ENCODE results near the gene RPLP2. TPM values are rescaled to one million over a fixed set of nuclear protein-coding genes. Genes with fewer than 3 reads are reported as not detected.

RPLP2 gene
- total and polyA plus RNA-seq, 2 donors (not counting 1 experiment from before 2014, with no cell fraction given), result 525 to 3,947 TPM

GRCh38 chr11:763073-763463, 46.7 kb upstream of the RPLP2 start:
- DNase-seq, result no peak
- POLR2A ChIA-PET, result interaction anchor here (0.5 to 0.7 kb wide), 3 partner anchors 20 to 208 kb away, joined by 3 to 4 read pairs (median 4); no protein-coding TSS in a partner anchor
- Histone ChIP-seq H3K9ac (ENCODE audit: low read length) (no peak overlapping the region), H3K27ac (ENCODE audit: low read length in 2 of 2) (no peak overlapping the region), H3K4me1 (ENCODE audit: control insufficient read depth in 2 of 2, insufficient read depth in 2 of 2, low read length in 2 of 2) (no peaks in the 10 kb centered on the region), H3K27me3 (replicated peaks in 1 of 4; ENCODE audit: control extremely low read depth in 1 of 4, control insufficient read depth in 3 of 4, insufficient read depth in 4 of 4, low read length in 3 of 4) (no peaks in the 10 kb centered on the region), H3K4me3 (ENCODE audit: control extremely low read depth in 1 of 5, extremely low read depth in 1 of 5, insufficient read depth in 1 of 5, low read depth in 2 of 5, low read length in 4 of 5) (no peak overlapping the region), H2AFZ (ENCODE audit: insufficient read depth, low read depth, low read length, poor library complexity, severe bottlenecking) (no peak overlapping the region), H3K4me2 (replicated peaks; ENCODE audit: low read depth, low read length, poor library complexity, severe bottlenecking) (no peak overlapping the region), H4K20me1 (ENCODE audit: control insufficient read depth, insufficient read depth, low read length, poor library complexity, severe bottlenecking) (peaks cover 17% of the 10 kb centered on the region), H3K9me3 (ENCODE audit: control extremely low read depth in 1 of 3, control insufficient read depth in 2 of 3, insufficient read depth in 1 of 3, low read length in 2 of 3) (no peaks in the 10 kb centered on the region), H3K36me3 (replicated peaks in 1 of 2; ENCODE audit: control extremely low read depth in 1 of 2, control insufficient read depth in 1 of 2, extremely low read depth in 1 of 2, insufficient read depth in 2 of 2, low read length in 1 of 2) (peaks cover 4 to 53% of the 10 kb centered on the region in 2 experiments), H3K79me2 (ENCODE audit: control insufficient read depth, insufficient read depth, low read length) (no peaks in the 10 kb centered on the region)
- Mint-ChIP-seq H3K27ac (no peak overlapping the region), H3K4me3 (no peak overlapping the region), H3K27me3 (no peaks in the 10 kb centered on the region), H3K9me3 (ENCODE audit: insufficient read depth) (no peaks in the 10 kb centered on the region), H3K4me1 (peaks cover 2% of the 10 kb centered on the region)
- 96% methylated on average over 9 of the region's 24 CpGs for WGBS (ENCODE audit: insufficient coverage)
- ATAC-seq (ENCODE audit: low read depth), result no peak
- CTCF ChIA-PET, result interaction anchor here (1.6 to 1.9 kb wide), 2 partner anchors 13 to 15 kb away, joined by 7 to 9 read pairs; partner anchors contain the start of gene TALDO1
- TF ChIP-seq CTCF (IDR thresholded peaks at IDR 0.05) (no peak), EZH2 (IDR thresholded peaks at IDR 0.05; ENCODE audit: borderline replicate concordance, insufficient read depth, low read depth, low read length, poor library complexity, severe bottlenecking) (no peak)
- intact Hi-C loops (cut with micrococcal nuclease), result no loop called here

GRCh38 chr11:763549-764321, 46.0 kb upstream of the RPLP2 start:
- ChIA-PET CTCF (interaction anchor here (1.3 to 3.4 kb wide), 6 partner anchors 14 to 209 kb away, joined by 4 to 16 read pairs (median 8); partner anchors contain the start of gene TALDO1), POLR2A (interaction anchor here (0.5 to 0.7 kb wide), 3 partner anchors 21 to 209 kb away, joined by 3 to 4 read pairs (median 4); no protein-coding TSS in a partner anchor)
- intact Hi-C loops (cut with micrococcal nuclease), result no loop called here
- H3K27me3 Mint-ChIP-seq, result no peaks in the 10 kb centered on the region
- 98% methylated on average over 20 of the region's 22 CpGs for WGBS (ENCODE audit: insufficient coverage)
- no peak overlapping the region for H3K27ac Mint-ChIP-seq
- Histone ChIP-seq H3K9me3 (ENCODE audit: control extremely low read depth in 1 of 3, control insufficient read depth in 2 of 3, insufficient read depth in 1 of 3, low read length in 2 of 3) (no peaks in the 10 kb centered on the region), H3K27ac (ENCODE audit: low read length in 2 of 2) (no peak overlapping the region), H3K4me2 (replicated peaks; ENCODE audit: low read depth, low read length, poor library complexity, severe bottlenecking) (no peak overlapping the region), H2AFZ (ENCODE audit: insufficient read depth, low read depth, low read length, poor library complexity, severe bottlenecking) (no peak overlapping the region), H3K4me1 (ENCODE audit: control insufficient read depth in 2 of 2, insufficient read depth in 2 of 2, low read length in 2 of 2) (no peaks in the 10 kb centered on the region), H3K9ac (ENCODE audit: low read length) (no peak overlapping the region), H3K27me3 (replicated peaks in 1 of 4; ENCODE audit: control extremely low read depth in 1 of 4, control insufficient read depth in 3 of 4, insufficient read depth in 4 of 4, low read length in 3 of 4) (no peaks in the 10 kb centered on the region), H4K20me1 (ENCODE audit: control insufficient read depth, insufficient read depth, low read length, poor library complexity, severe bottlenecking) (peaks cover 17% of the 10 kb centered on the region), H3K79me2 (ENCODE audit: control insufficient read depth, insufficient read depth, low read length) (no peaks in the 10 kb centered on the region), H3K4me3 (ENCODE audit: control extremely low read depth in 1 of 5, extremely low read depth in 1 of 5, insufficient read depth in 1 of 5, low read depth in 2 of 5, low read length in 4 of 5) (no peak overlapping the region), H3K36me3 (replicated peaks in 1 of 2; ENCODE audit: control extremely low read depth in 1 of 2, control insufficient read depth in 1 of 2, extremely low read depth in 1 of 2, insufficient read depth in 2 of 2, low read length in 1 of 2) (peaks cover 4 to 52% of the 10 kb centered on the region in 2 experiments)
- DNase-seq, result no peak
- no peak for ATAC-seq (ENCODE audit: low read depth)
- H3K9me3 Mint-ChIP-seq (ENCODE audit: insufficient read depth), result no peaks in the 10 kb centered on the region
- TF ChIP-seq EZH2 (IDR thresholded peaks at IDR 0.05; ENCODE audit: borderline replicate concordance, insufficient read depth, low read depth, low read length, poor library complexity, severe bottlenecking), result no peak
- TF ChIP-seq CTCF (IDR thresholded peaks at IDR 0.05), result no peak
- peaks cover 2% of the 10 kb centered on the region for H3K4me1 Mint-ChIP-seq
- H3K4me3 Mint-ChIP-seq, result no peak overlapping the region
